PFSK-1 (cell line): Measurements from ENCODE around the gene NSL1.

Source experiments
- FOXP2 ChIP-seq: optimal IDR thresholded peaks from 2 replicates; pipeline ENCODE3; 2011; ENCODE audit warnings: borderline replicate concordance, control low read depth, inconsistent platforms; ENCODE audit not compliant: insufficient read depth; ENCODE audit errors: extremely low read length, extremely low read depth
- POLR2AphosphoS5 ChIP-seq: IDR thresholded peaks from 2 replicates; pipeline ENCODE4 v1.6.1; 2012; ENCODE audit warnings: low read depth, mild to moderate bottlenecking, control low read depth, low read length, moderate library complexity
- SIN3A ChIP-seq: IDR thresholded peaks from 2 replicates; pipeline ENCODE4 v1.6.1; 2012; ENCODE audit warnings: mild to moderate bottlenecking, low read length, moderate library complexity, borderline replicate concordance; ENCODE audit not compliant: insufficient read depth
- TAF1 ChIP-seq: IDR thresholded peaks from 2 replicates; pipeline ENCODE4 v1.6.1; 2012; ENCODE audit warnings: low read length, control low read depth, borderline replicate concordance; ENCODE audit not compliant: insufficient read depth
- TF ChIP-seq, protein P1 (sequence below), 2 experiments: IDR thresholded peaks; 2 replicates each; pipeline versions ENCODE4 v1.6.1 to v1.8.0; 2011 to 2012; ENCODE audit warnings: low read depth in 2 of 2, low read length in 2 of 2, control low read depth in 1 of 2, inconsistent platforms in 1 of 2, mild to moderate bottlenecking in 1 of 2, moderate library complexity in 1 of 2; ENCODE audit not compliant: insufficient read depth in 1 of 2

Gene NSL1

DNA sequence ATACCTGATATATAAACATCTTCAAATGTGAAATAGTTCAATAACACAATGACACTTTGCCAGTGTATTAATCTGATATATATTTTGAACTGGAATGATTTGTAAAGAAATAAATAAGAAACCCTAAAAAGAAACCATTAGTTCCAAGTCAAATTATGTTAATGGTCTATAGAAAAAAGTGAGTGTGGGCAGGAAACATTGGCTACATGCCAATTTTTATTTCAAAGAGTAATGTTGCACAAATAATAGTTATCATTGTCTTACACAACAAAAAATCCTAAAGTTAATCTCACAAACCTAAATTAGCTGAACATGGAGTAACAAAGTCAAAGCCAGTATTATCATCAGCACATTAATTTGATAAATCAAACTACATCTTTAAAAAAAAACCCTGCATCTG, 54.0 kb downstream of the NSL1 start:
- TF ChIP-seq POLR2AphosphoS5 (no peak), TAF1 (no peak), SIN3A (no peak), FOXP2 (no peak)
- TF ChIP-seq, protein P1, sequence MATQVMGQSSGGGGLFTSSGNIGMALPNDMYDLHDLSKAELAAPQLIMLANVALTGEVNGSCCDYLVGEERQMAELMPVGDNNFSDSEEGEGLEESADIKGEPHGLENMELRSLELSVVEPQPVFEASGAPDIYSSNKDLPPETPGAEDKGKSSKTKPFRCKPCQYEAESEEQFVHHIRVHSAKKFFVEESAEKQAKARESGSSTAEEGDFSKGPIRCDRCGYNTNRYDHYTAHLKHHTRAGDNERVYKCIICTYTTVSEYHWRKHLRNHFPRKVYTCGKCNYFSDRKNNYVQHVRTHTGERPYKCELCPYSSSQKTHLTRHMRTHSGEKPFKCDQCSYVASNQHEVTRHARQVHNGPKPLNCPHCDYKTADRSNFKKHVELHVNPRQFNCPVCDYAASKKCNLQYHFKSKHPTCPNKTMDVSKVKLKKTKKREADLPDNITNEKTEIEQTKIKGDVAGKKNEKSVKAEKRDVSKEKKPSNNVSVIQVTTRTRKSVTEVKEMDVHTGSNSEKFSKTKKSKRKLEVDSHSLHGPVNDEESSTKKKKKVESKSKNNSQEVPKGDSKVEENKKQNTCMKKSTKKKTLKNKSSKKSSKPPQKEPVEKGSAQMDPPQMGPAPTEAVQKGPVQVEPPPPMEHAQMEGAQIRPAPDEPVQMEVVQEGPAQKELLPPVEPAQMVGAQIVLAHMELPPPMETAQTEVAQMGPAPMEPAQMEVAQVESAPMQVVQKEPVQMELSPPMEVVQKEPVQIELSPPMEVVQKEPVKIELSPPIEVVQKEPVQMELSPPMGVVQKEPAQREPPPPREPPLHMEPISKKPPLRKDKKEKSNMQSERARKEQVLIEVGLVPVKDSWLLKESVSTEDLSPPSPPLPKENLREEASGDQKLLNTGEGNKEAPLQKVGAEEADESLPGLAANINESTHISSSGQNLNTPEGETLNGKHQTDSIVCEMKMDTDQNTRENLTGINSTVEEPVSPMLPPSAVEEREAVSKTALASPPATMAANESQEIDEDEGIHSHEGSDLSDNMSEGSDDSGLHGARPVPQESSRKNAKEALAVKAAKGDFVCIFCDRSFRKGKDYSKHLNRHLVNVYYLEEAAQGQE (IDR thresholded peaks at IDR 0.05; ENCODE audit: insufficient read depth in 1 of 2, low read depth in 2 of 2, low read length in 2 of 2), result no peak

DNA sequence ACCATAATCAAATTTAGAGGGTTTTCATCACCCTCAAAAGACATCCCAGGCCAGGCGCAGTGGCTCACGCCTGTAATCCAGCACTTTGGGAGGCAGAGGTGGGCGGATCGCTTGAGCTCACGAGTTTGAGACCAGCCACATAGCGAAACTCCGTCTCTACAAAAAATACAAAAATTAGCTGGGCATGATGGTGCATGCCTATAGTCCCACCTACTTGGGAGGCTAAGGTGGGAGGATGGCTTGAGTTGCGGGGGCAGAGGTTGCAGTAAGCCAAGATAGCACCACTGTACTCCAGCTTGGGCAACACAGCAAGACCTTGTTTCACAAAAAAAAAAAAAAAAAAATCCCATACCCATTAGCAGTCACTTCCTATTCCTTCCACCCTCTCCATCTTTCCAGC, 58.5 kb downstream of the NSL1 start:
- TF ChIP-seq FOXP2 (no peak), POLR2AphosphoS5 (no peak), SIN3A (no peak), TAF1 (no peak)
- TF ChIP-seq, protein P1 (IDR thresholded peaks at IDR 0.05; ENCODE audit: insufficient read depth in 1 of 2, low read depth in 2 of 2, low read length in 2 of 2), result no peak

DNA sequence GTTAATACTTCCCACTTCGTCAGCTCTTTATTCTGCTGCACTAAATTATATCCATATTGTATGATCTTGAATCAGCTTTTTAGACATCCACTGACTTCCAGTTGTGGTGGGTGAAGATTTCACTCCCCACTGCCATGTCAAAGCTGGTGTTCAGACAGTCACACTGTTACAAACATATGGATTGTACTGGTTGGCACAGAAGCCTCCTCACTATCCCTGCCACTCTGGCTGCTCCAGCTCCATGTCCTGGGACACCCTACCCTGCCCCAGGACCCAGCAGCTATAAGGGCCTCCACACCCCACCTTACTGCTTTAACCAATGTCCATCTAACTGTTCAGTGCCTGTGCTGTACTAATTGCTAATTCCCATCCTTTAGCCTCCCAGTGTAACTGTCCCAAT, 59.9 kb downstream of the NSL1 start:
- TF ChIP-seq POLR2AphosphoS5, result no peak
- no peak for TF ChIP-seq FOXP2
- no peak for TF ChIP-seq TAF1
- no peak for TF ChIP-seq SIN3A
- TF ChIP-seq, protein P1 (IDR thresholded peaks at IDR 0.05; ENCODE audit: insufficient read depth in 1 of 2, low read depth in 2 of 2, low read length in 2 of 2), result no peak

DNA sequence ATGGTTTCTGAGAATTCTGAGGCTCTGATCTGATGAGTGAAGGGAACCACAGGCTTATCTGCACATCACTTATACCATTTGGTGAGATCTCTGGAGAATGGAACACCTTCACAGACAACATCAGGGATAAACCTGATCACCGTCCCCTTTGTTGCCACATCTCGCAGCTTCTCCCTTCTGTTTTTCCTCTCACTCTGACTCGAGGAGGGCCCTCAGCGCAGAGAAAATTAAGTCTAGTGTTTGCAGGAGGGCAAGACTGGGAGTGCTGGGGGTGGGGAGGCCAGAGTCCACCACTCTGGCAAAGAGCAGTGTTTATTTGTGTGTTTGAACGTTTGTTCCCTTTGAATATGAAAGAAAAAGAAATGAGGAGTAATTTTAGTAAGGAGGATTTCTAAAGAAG, 63.0 kb downstream of the NSL1 start:
- TF ChIP-seq SIN3A (no peak), FOXP2 (no peak), TAF1 (no peak), POLR2AphosphoS5 (no peak)
- TF ChIP-seq, protein P1 (IDR thresholded peaks at IDR 0.05; ENCODE audit: insufficient read depth in 1 of 2, low read depth in 2 of 2, low read length in 2 of 2), result no peak

DNA sequence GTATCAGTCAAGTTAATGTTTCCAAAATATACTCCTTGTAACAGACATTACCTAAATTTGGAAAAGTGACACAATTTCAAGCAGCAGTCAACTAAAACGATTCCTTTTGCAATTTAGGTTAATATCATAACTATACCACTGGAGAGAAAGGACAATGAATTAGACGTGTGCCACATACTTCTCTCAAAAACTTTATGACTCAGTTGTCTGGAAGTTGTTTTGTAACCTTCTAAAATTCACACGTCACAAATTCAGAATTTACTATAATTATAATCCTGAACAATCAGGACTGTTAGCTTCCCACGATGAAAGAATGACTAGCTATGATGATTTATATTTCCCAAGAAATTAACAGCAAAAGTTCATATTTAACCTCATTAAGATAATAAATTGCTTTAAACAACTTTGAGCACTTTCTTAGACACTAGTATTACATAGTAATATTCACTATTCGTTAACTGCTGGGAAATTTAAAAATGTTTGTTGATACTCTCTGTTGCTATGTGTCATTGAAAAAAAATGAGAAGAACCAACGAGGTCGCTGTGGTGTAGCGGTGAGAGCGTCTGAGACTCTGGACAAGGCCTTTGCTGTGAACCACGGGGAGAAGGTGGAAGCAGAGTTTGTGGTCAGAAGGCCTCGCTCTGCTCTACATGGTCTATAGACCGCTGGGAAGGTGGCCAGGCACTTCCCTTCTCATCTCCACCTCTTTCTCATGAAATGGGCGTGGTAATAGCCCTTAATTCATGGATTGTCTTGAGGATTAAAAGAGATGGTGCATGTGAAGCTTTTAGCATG, 64.0 kb downstream of the NSL1 start:
- TF ChIP-seq FOXP2, result no peak
